Fibroblast of lung (primary cell): ENCODE results near the gene DHRS4L2.
"Not testable (repeated sequence)": the region's sequence is repeated elsewhere in the genome, so short reads cannot be mapped to it uniquely, and the experiment has no call there.

Experiments used
- EZH2 ChIP-seq: IDR thresholded peaks from 2 replicates; pipeline ENCODE4 v1.5.1; 2012; ENCODE audit warnings: low read length, control low read depth, mild to moderate bottlenecking; ENCODE audit errors: missing control alignments
- TF ChIP-seq, protein P1 (sequence below), 2 donors: IDR thresholded peaks in 1 of 2; conservative IDR thresholded peaks in 1 of 2; 1 replicate in 1 of 2; 2 replicates in 1 of 2; pipeline ENCODE4 v1.5.1; 2011 to 2012; ENCODE audit warnings: low read length in 2 of 2, control low read depth in 1 of 2, inconsistent platforms in 1 of 2, low read depth in 1 of 2, mild to moderate bottlenecking in 1 of 2

DNA sequence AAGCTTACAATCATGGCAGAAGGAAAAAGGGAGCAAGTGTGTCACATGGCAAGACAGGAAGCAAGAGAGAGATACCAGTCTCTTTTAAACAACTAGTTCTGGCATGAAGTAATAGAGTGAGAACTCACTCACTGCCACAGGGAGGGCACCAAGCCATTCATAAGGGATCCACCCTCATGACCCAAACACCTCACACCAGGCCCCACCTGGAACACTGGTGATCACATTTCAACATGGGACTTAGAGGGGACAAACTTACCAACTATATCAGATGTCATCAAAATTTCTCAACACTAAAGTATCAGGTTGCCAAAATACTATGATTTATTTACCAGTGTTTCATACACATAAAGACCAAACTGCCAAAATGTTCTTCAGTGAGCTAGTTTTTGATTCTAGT is 27.8 kb upstream of the DHRS4L2 start:
- TF ChIP-seq, protein P1, sequence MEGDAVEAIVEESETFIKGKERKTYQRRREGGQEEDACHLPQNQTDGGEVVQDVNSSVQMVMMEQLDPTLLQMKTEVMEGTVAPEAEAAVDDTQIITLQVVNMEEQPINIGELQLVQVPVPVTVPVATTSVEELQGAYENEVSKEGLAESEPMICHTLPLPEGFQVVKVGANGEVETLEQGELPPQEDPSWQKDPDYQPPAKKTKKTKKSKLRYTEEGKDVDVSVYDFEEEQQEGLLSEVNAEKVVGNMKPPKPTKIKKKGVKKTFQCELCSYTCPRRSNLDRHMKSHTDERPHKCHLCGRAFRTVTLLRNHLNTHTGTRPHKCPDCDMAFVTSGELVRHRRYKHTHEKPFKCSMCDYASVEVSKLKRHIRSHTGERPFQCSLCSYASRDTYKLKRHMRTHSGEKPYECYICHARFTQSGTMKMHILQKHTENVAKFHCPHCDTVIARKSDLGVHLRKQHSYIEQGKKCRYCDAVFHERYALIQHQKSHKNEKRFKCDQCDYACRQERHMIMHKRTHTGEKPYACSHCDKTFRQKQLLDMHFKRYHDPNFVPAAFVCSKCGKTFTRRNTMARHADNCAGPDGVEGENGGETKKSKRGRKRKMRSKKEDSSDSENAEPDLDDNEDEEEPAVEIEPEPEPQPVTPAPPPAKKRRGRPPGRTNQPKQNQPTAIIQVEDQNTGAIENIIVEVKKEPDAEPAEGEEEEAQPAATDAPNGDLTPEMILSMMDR (conservative IDR thresholded peaks at IDR 0.05 in 1 of 2, IDR thresholded peaks at IDR 0.05 in 1 of 2; ENCODE audit: low read depth in 1 of 2, low read length in 2 of 2), result not testable (repeated sequence)
- TF ChIP-seq EZH2, result not testable (repeated sequence)
